HepG2 (cell line): ENCODE results near the gene C14orf119. TPM values are rescaled to one million over a fixed set of nuclear protein-coding genes. Genes with fewer than 3 reads are reported as not detected.

Experiments used
- CBFB ChIP-seq: sonication (generic); formaldehyde crosslinking; IDR thresholded peaks from 2 replicates; pipeline ENCODE4 v1.4.0; 2020; ENCODE audit warnings: missing genetic modification reagents
- GATAD1 ChIP-seq: IDR thresholded peaks from 2 replicates; pipeline ENCODE4 v1.6.1; 2016; ENCODE audit warnings: missing genetic modification reagents, missing compliant biosample characterization
- HMG20B ChIP-seq: conservative IDR thresholded peaks from 2 replicates; pipeline ENCODE4 v1.6.1; 2016; ENCODE audit warnings: missing genetic modification reagents, missing compliant biosample characterization
- HMGXB3 ChIP-seq: sonication (generic); formaldehyde crosslinking; IDR thresholded peaks from 2 replicates; pipeline ENCODE4 v1.4.0; 2020; ENCODE audit warnings: missing genetic modification reagents, borderline replicate concordance
- ISX ChIP-seq: sonication (generic); formaldehyde crosslinking; conservative IDR thresholded peaks from 2 replicates; pipeline ENCODE4 v1.5.0; 2020; ENCODE audit warnings: missing genetic modification reagents
- KDM3A ChIP-seq: IDR thresholded peaks from 2 replicates; pipeline ENCODE4 v1.6.1; 2018; ENCODE audit warnings: low read depth, missing compliant biosample characterization
- KMT2B ChIP-seq: IDR thresholded peaks from 2 replicates; pipeline ENCODE4 v1.6.1; 2016; ENCODE audit warnings: missing genetic modification reagents, missing compliant biosample characterization
- NFE2L1 ChIP-seq: sonication (generic); formaldehyde crosslinking; IDR thresholded peaks from 2 replicates; pipeline ENCODE4 v1.4.0; 2020; ENCODE audit warnings: missing genetic modification reagents, mild to moderate bottlenecking, borderline replicate concordance
- NR0B2 ChIP-seq: sonication (generic); formaldehyde crosslinking; IDR thresholded peaks from 2 replicates; pipeline ENCODE4 v1.4.0; 2020; ENCODE audit warnings: mild to moderate bottlenecking, missing genetic modification reagents
- NR2C2 ChIP-seq: sonication (generic); formaldehyde crosslinking; IDR thresholded peaks from 2 replicates; pipeline ENCODE4 v1.4.0; 2020; ENCODE audit warnings: missing genetic modification reagents, mild to moderate bottlenecking, moderate library complexity, borderline replicate concordance
- REST ChIP-seq, 2 experiments: IDR thresholded peaks; 2 replicates each; pipeline ENCODE4 v1.6.1; 2011 to 2012; ENCODE audit warnings: low read length in 2 of 2, borderline replicate concordance in 1 of 2, low read depth in 1 of 2, mild to moderate bottlenecking in 1 of 2, moderate library complexity in 1 of 2
- YEATS2 ChIP-seq: sonication (generic); formaldehyde crosslinking; IDR thresholded peaks from 2 replicates; pipeline ENCODE4 v1.4.0; 2020; ENCODE audit warnings: missing genetic modification reagents, borderline replicate concordance
- YY1 ChIP-seq: IDR thresholded peaks from 2 replicates; pipeline ENCODE4 v1.6.1; 2011; ENCODE audit warnings: low read length, low read depth, moderate library complexity, mild to moderate bottlenecking; ENCODE audit not compliant: insufficient read depth, insufficient replicate concordance
- ZBTB8A ChIP-seq: sonication (generic); formaldehyde crosslinking; IDR thresholded peaks from 2 replicates; pipeline ENCODE4 v1.4.0; 2020; ENCODE audit warnings: mild to moderate bottlenecking, low read depth, missing genetic modification reagents, borderline replicate concordance
- ZFP36L2 ChIP-seq: sonication (generic); formaldehyde crosslinking; IDR thresholded peaks from 2 replicates; pipeline ENCODE4 v1.4.0; 2020; ENCODE audit warnings: missing genetic modification reagents
- ZNF30 ChIP-seq: sonication (generic); formaldehyde crosslinking; IDR thresholded peaks from 2 replicates; pipeline ENCODE4 v1.5.0; 2020; ENCODE audit warnings: mild to moderate bottlenecking, missing genetic modification reagents
- ZNF337 ChIP-seq: sonication (generic); formaldehyde crosslinking; IDR thresholded peaks from 2 replicates; pipeline ENCODE4 v1.5.1; 2020; ENCODE audit warnings: missing genetic modification reagents, low read depth, mild to moderate bottlenecking, borderline replicate concordance
- polyA plus RNA-seq, 8 experiments: library from polyadenylated mRNA; depleted of rRNA in 3 of 8; stranded (reverse) in 7 of 8; unstranded in 1 of 8; fragments of >200 nt; fragmentation: Illumina TruSeq in 4 of 8; extraction: Trizol in 4 of 8; gene quantifications; 2 replicates each; pipeline versions ENCODE4 v1.2.1 to v1.2.3, GENCODE V29; 2011 to 2016; ENCODE audit warnings: low read depth in 4 of 8, missing spikeins in 1 of 8, mixed read lengths in 1 of 8; ENCODE audit not compliant: insufficient read depth in 1 of 8
- total RNA-seq, 5 experiments: library from RNA; depleted of rRNA; stranded (reverse); fragments of >200 nt; fragmentation: Illumina TruSeq; extraction: Trizol; gene quantifications; 2 replicates each; pipeline ENCODE4 v1.2.3, GENCODE V29; 2016; ENCODE audit warnings: low read depth in 1 of 5
- TF ChIP-seq, protein P1 (sequence below): sonication (generic); formaldehyde crosslinking; IDR thresholded peaks from 2 replicates; pipeline ENCODE4 v1.4.0; 2020; ENCODE audit warnings: mild to moderate bottlenecking, missing genetic modification reagents
- TF ChIP-seq, protein P2 (sequence below): sonication (generic); formaldehyde crosslinking; IDR thresholded peaks from 2 replicates; pipeline ENCODE4 v1.4.0; 2020; ENCODE audit warnings: mild to moderate bottlenecking, missing genetic modification reagents

The C14orf119 gene
- total and polyA plus RNA-seq, 2 of the 13 experiments (the other 11 are each of a cell fraction or from before 2014, with no cell fraction given), result 117 to 206 TPM

DNA sequence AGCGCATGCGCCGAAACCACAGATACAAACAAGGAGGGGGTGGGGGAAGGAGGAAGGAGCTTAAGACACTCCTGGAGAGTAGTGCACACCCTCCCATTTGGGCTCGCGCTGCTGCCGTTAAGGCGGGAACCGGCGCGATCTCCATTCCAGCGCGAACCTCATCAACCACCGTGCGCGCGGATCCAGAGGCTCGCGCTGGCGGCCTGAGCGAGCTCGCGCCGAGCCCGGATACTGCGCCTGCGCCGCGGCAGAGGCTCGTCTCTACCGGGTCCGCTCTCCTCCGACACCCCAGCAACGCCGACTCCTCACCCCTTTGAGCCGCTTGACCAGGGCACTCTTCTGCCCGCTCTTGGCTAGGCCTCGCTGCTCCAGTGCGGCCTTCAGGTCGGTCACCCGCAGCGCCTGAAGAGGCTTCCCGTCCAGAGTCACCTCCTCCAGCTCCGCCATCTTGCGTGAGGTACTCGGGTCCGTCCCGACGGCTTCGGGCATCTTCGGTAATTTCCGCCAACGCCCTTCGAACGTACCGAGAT lies 574 bp upstream of the C14orf119 start, which contains the start of gene ACIN1 (continued):
- TF ChIP-seq NFE2L1 (CRISPR knock-in tag), result peak; percentile 97; the same call in 1 of the 2 replicates
- peak in 1 of 2 experiments; percentile 65; a peak in 1 of 4 replicates for TF ChIP-seq REST (IDR thresholded peaks at IDR 0.05; ENCODE audit: borderline replicate concordance in 1 of 2, low read depth in 1 of 2, low read length in 2 of 2)
- peak; percentile 98 for TF ChIP-seq YY1
- peak; percentile 98 for TF ChIP-seq ZBTB8A (CRISPR knock-in tag)
- no peak for TF ChIP-seq HMG20B (CRISPR knock-in tag)
- peak; percentile 92 for TF ChIP-seq KMT2B (CRISPR knock-in tag)
- TF ChIP-seq GATAD1, result peak; percentile 83
- 0 out of 2 replicates have a peak, but pooled peaks have one; percentile 80 for TF ChIP-seq CBFB (CRISPR knock-in tag)
- TF ChIP-seq, protein P1, sequence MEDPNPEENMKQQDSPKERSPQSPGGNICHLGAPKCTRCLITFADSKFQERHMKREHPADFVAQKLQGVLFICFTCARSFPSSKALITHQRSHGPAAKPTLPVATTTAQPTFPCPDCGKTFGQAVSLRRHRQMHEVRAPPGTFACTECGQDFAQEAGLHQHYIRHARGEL (CRISPR knock-in tag), result peak; percentile 93; the same call in 1 of the 2 replicates
- TF ChIP-seq, protein P2, sequence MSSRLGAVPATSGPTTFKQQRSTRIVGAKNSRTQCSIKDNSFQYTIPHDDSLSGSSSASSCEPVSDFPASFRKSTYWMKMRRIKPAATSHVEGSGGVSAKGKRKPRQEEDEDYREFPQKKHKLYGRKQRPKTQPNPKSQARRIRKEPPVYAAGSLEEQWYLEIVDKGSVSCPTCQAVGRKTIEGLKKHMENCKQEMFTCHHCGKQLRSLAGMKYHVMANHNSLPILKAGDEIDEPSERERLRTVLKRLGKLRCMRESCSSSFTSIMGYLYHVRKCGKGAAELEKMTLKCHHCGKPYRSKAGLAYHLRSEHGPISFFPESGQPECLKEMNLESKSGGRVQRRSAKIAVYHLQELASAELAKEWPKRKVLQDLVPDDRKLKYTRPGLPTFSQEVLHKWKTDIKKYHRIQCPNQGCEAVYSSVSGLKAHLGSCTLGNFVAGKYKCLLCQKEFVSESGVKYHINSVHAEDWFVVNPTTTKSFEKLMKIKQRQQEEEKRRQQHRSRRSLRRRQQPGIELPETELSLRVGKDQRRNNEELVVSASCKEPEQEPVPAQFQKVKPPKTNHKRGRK, result no peak
- peak; percentile 98 for TF ChIP-seq ZNF337 (CRISPR knock-in tag)
- TF ChIP-seq NR0B2 (CRISPR knock-in tag), result peak; percentile 97
- peak; percentile 54 for TF ChIP-seq HMGXB3 (CRISPR knock-in tag)
- no peak; the same call in 1 of the 2 replicates for TF ChIP-seq YEATS2 (CRISPR knock-in tag)
- TF ChIP-seq ISX (CRISPR knock-in tag), result peak; percentile 96
- TF ChIP-seq ZFP36L2 (CRISPR knock-in tag), result peak; percentile 62; the same call in 1 of the 2 replicates
- peak; percentile 77 for TF ChIP-seq NR2C2 (CRISPR knock-in tag)
- TF ChIP-seq ZNF30 (CRISPR knock-in tag), result peak; percentile 98
- peak; percentile 97 for TF ChIP-seq KDM3A (CRISPR knock-in tag)
